GM13976 (cell line): Measurements from ENCODE around the gene ARFIP1.
"Not testable (repeated sequence)": the region's sequence is repeated elsewhere in the genome, so short reads cannot be mapped to it uniquely, and the experiment has no call there.

Source experiments
- DNase-seq: peaks from one replicate; pipeline ENCODE4 v3.0.0; 2012; ENCODE audit warnings: low spot score
- in situ Hi-C: fragments of 300-500 bp; cut with MboI; formaldehyde crosslinking; loops from one replicate; pipeline ENCODE4 v1.12.0; 2022; ENCODE audit warnings: low sequenced_read_pairs, mixed read lengths, inconsistent platforms; ENCODE audit not compliant: unreplicated experiment
- TF ChIP-seq, protein P1 (sequence below): IDR thresholded peaks from 2 replicates; pipeline ENCODE4 v1.5.1; 2012; ENCODE audit warnings: borderline replicate concordance, mild to moderate bottlenecking; ENCODE audit not compliant: insufficient read depth; ENCODE audit errors: extremely low read depth, missing control alignments, control extremely low read depth

The ARFIP1 gene

GRCh38 chr4:152831416-152831815, 51.7 kb downstream of the ARFIP1 start:
- TF ChIP-seq, protein P1, sequence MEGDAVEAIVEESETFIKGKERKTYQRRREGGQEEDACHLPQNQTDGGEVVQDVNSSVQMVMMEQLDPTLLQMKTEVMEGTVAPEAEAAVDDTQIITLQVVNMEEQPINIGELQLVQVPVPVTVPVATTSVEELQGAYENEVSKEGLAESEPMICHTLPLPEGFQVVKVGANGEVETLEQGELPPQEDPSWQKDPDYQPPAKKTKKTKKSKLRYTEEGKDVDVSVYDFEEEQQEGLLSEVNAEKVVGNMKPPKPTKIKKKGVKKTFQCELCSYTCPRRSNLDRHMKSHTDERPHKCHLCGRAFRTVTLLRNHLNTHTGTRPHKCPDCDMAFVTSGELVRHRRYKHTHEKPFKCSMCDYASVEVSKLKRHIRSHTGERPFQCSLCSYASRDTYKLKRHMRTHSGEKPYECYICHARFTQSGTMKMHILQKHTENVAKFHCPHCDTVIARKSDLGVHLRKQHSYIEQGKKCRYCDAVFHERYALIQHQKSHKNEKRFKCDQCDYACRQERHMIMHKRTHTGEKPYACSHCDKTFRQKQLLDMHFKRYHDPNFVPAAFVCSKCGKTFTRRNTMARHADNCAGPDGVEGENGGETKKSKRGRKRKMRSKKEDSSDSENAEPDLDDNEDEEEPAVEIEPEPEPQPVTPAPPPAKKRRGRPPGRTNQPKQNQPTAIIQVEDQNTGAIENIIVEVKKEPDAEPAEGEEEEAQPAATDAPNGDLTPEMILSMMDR, result no peak
- no peak for DNase-seq
- in situ Hi-C loops, result no loop called here

DNA sequence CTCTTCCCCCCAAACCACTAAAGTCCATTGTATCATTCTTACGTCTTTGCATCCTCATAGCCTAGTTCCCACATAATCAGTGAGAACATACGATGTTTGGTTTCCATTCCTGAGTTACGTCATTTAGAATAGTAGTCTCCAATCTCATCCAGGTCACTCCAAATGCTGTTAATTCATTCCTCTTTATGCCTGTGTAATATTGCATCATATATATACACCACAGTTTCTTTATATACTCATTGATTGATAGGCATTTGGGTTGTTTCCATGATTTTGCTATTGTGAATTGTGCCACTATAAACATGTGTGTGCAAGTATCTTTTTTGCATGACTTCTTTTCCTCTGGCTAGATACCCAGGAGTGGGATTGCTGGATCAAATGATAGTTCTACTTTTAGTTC, 57.2 kb downstream of the ARFIP1 start:
- no peak for DNase-seq
- in situ Hi-C loops, result no loop called here
- TF ChIP-seq, protein P1, result no peak

DNA sequence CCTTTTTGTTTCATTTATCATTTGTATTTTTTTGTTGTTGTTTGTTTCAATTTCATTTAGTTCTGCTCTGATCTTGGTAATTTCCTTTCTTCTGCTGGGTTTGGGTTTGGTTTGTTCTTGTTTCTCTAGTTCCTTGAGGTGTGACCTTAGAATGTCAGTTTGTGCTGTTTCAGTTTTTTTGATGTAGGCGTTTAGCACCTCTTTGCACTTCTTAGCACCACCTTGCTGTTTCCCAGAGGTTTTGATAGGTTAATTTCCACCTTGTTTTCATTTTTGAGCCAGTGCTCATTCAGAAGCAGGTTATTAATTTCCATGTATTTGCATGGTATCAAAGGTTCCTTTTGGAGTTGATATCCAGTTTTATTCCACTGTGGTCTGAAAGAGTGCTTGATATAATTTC, 60.0 kb downstream of the ARFIP1 start:
- in situ Hi-C loops, result loop anchor here (10.0 kb wide), 1 partner anchor 285 kb away; no protein-coding TSS in a partner anchor
- not testable (repeated sequence) for DNase-seq

DNA sequence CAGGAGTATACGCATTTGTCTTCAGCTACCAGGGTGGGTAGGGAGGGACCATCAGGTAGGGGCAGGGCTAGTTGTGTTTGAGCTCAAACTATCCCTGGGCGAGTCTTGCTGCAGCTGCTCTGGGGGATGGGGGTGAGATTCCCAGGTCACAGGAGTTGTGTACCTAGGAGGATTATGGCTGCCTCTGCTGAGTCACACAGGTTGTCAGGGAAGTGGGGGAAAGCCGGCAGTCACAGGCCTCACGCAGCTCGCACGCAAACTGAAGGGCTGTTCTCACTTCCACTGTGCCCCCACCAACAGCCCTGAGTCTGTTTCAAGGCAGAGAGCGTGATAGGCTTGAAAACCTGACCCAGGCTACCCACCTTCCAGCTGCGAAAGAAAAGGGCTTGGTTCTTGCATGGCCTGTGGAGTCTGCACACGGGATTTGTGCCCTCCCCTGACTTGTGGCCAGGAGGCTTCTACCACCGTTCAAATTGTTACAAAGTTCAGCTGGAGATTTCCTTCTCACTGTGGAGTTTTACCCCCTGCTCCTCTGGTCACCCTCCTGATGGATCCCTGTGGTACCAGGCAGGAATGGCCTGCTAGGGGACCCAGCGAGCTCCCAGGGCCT, 63.8 kb downstream of the ARFIP1 start:
- in situ Hi-C loops, result loop anchor here (10.0 kb wide), 1 partner anchor 281 kb away; no protein-coding TSS in a partner anchor
- TF ChIP-seq, protein P1, result no peak
- DNase-seq, result no peak

DNA sequence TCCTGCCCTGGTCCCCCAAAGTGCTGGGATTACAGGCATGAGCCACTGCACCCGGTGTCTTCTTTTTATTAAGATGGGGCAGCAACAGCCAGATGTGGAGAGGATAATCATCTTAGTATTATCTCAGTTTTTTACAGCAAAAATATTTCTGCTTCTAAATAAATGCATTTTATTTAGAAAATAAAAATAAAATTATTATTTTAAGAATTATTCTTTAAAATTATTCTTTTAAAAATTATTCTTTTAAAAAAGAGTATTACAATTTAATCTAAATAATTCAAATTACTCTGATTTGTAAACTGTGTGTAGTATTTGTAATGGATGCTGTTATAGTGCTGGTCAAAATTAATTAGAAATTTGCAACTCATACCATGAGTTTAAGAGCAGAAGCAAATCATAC, 67.6 kb downstream of the ARFIP1 start:
- in situ Hi-C loops, result loop anchor here (10.0 kb wide), 1 partner anchor 277 kb away; no protein-coding TSS in a partner anchor
- no peak for DNase-seq
- TF ChIP-seq, protein P1, result no peak

DNA sequence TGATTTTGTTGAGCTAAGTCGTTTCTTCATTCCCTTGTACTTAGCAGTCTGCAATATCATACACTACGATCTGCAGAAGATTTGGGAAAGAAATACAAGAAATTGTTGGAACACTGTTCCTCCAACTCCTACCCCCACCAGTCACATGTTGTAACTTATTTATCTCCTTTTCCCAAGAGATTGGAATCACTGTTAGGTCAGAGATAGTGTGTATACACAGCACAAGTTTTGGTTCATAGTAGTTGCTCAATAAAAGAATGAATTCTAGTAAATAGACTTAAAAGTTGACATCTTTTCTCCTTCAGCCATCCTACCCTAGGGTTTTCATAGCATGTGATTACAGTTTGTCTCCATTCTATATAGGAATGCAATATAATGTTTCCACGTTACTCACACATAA, 68.8 kb downstream of the ARFIP1 start:
- TF ChIP-seq, protein P1, result no peak
- in situ Hi-C loops, result loop anchor here (10.0 kb wide), 1 partner anchor 276 kb away; no protein-coding TSS in a partner anchor
- DNase-seq, result no peak

DNA sequence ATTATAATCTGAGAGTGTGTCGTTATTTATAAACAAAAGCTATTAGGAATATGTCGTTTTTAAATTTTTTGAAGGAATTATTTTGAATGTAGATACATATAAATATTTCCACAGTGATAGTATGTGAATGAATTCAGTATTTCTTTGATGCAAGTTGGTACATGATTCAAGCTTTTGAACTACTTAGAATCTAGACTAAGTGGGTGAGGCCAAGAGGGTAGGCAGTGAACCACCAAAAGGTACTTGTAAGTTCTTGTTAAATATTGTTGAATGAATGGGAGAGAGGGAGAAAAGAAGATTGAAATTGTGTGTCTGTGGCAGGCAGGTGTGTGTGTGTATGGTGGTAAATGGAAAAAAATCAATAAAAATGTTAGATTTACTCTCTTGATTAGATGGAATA, 69.6 kb downstream of the ARFIP1 start:
- no peak for DNase-seq
- TF ChIP-seq, protein P1, result no peak
- in situ Hi-C loops, result loop anchor here (10.0 kb wide), 1 partner anchor 275 kb away; no protein-coding TSS in a partner anchor
